GM12878 (cell line): ENCODE measurements around the gene ZBTB22. TPM values are rescaled to one million over a fixed set of nuclear protein-coding genes. Genes with fewer than 3 reads are reported as not detected.
A peak's percentile ranks its signal among the peaks of the same experiment; 100 is the strongest.

Experiments used
- BCL11A ChIP-seq: IDR thresholded peaks from 2 replicates; pipeline ENCODE4 v1.6.1; 2011; ENCODE audit warnings: low read depth, low read length
- SMAD5 ChIP-seq: IDR thresholded peaks from 2 replicates; pipeline ENCODE4 v1.6.1; 2016; ENCODE audit warnings: antibody characterized with exemption, low read depth
- TBL1XR1 ChIP-seq: IDR thresholded peaks from 2 replicates; pipeline ENCODE4 v1.6.1; 2012; ENCODE audit warnings: low read depth, low read length, improper control_type of control experiment
- USF1 ChIP-seq: IDR thresholded peaks from 2 replicates; pipeline ENCODE4 v1.6.1; 2011; ENCODE audit warnings: borderline replicate concordance, low read depth, mild to moderate bottlenecking, moderate library complexity, mixed read lengths, low read length; ENCODE audit not compliant: insufficient read depth; ENCODE audit errors: extremely low read length
- polyA plus RNA-seq, 11 experiments: library from polyadenylated mRNA; depleted of rRNA in 4 of 11; unstranded in 6 of 11; stranded (reverse) in 5 of 11; fragments of >200 nt; fragmentation: Nextera tagmentation in 4 of 11; fragmentation: Illumina TruSeq in 1 of 11; extraction: Ambion mirVana in 4 of 11; extraction: Trizol in 1 of 11; gene quantifications; 1 replicate in 1 of 11; 2 replicates in 10 of 11; pipeline versions ENCODE4 v1.2.1 to v1.2.3, GENCODE V29; 2011 to 2016; ENCODE audit warnings: inconsistent platforms in 2 of 11, missing spikeins in 2 of 11, low read depth in 1 of 11
- total RNA-seq, 4 experiments: library from RNA; depleted of rRNA in 3 of 4; stranded (reverse); fragments of >200 nt in 3 of 4; fragmentation: Illumina TruSeq in 1 of 4; extraction: Trizol in 1 of 4; gene quantifications; 2 replicates each; pipeline versions ENCODE4 v1.2.1 to v1.2.3, GENCODE V29; 2013 to 2021
- TF ChIP-seq, protein P1 (sequence below): fragments of 450-650 bp; IDR thresholded peaks from 2 replicates; pipeline ENCODE4 v1.6.1; 2018; ENCODE audit warnings: borderline replicate concordance, mild to moderate bottlenecking; ENCODE audit not compliant: partially characterized antibody
- TF ChIP-seq, protein P2 (sequence below), 3 experiments: IDR thresholded peaks in 2 of 3; conservative IDR thresholded peaks in 1 of 3; 2 replicates each; pipeline ENCODE4 v1.5.1; 2011; ENCODE audit warnings: low read depth in 3 of 3, low read length in 3 of 3, mild to moderate bottlenecking in 3 of 3, control low read depth in 2 of 3, moderate library complexity in 2 of 3, inconsistent platforms in 1 of 3, mixed read lengths in 1 of 3; ENCODE audit not compliant: control insufficient read depth in 2 of 3, insufficient read depth in 1 of 3; ENCODE audit errors: extremely low read depth in 1 of 3

ZBTB22 gene
- total and polyA plus RNA-seq, 10 of the 15 experiments (the other 5 are each of a cell fraction or from before 2014, with no cell fraction given) = 0.11 to 9.9 (median 4.8) TPM

GRCh38 chr6:33297406-33297955 lies 20.1 kb downstream of the ZBTB22 start (continued):
- TF ChIP-seq, protein P1, sequence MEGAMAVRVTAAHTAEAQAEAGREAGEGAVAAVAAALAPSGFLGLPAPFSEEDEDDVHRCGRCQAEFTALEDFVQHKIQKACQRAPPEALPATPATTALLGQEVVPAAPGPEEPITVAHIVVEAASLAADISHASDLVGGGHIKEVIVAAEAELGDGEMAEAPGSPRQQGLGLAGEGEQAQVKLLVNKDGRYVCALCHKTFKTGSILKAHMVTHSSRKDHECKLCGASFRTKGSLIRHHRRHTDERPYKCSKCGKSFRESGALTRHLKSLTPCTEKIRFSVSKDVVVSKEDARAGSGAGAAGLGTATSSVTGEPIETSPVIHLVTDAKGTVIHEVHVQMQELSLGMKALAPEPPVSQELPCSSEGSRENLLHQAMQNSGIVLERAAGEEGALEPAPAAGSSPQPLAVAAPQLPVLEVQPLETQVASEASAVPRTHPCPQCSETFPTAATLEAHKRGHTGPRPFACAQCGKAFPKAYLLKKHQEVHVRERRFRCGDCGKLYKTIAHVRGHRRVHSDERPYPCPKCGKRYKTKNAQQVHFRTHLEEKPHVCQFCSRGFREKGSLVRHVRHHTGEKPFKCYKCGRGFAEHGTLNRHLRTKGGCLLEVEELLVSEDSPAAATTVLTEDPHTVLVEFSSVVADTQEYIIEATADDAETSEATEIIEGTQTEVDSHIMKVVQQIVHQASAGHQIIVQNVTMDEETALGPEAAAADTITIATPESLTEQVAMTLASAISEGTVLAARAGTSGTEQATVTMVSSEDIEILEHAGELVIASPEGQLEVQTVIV = no peak
- no peak for TF ChIP-seq SMAD5
- TF ChIP-seq TBL1XR1 = no peak
- TF ChIP-seq BCL11A = no peak
- TF ChIP-seq, protein P2, sequence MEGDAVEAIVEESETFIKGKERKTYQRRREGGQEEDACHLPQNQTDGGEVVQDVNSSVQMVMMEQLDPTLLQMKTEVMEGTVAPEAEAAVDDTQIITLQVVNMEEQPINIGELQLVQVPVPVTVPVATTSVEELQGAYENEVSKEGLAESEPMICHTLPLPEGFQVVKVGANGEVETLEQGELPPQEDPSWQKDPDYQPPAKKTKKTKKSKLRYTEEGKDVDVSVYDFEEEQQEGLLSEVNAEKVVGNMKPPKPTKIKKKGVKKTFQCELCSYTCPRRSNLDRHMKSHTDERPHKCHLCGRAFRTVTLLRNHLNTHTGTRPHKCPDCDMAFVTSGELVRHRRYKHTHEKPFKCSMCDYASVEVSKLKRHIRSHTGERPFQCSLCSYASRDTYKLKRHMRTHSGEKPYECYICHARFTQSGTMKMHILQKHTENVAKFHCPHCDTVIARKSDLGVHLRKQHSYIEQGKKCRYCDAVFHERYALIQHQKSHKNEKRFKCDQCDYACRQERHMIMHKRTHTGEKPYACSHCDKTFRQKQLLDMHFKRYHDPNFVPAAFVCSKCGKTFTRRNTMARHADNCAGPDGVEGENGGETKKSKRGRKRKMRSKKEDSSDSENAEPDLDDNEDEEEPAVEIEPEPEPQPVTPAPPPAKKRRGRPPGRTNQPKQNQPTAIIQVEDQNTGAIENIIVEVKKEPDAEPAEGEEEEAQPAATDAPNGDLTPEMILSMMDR (IDR thresholded peaks at IDR 0.05 in 2 of 3, conservative IDR thresholded peaks at IDR 0.05 in 1 of 3; ENCODE audit: control insufficient read depth in 2 of 3, extremely low read depth in 1 of 3, insufficient read depth in 1 of 3, low read depth in 3 of 3, low read length in 3 of 3) = no peak
- TF ChIP-seq USF1 = peak; percentile 80
